ENCODE data around the gene P2RX1. TPM values are rescaled to one million over a fixed set of nuclear protein-coding genes. Genes with fewer than 3 reads are reported as not detected.

P2RX1 gene
- polyA plus RNA-seq: 1 to 10 TPM; 5.9 to 7.1 TPM

DNA sequence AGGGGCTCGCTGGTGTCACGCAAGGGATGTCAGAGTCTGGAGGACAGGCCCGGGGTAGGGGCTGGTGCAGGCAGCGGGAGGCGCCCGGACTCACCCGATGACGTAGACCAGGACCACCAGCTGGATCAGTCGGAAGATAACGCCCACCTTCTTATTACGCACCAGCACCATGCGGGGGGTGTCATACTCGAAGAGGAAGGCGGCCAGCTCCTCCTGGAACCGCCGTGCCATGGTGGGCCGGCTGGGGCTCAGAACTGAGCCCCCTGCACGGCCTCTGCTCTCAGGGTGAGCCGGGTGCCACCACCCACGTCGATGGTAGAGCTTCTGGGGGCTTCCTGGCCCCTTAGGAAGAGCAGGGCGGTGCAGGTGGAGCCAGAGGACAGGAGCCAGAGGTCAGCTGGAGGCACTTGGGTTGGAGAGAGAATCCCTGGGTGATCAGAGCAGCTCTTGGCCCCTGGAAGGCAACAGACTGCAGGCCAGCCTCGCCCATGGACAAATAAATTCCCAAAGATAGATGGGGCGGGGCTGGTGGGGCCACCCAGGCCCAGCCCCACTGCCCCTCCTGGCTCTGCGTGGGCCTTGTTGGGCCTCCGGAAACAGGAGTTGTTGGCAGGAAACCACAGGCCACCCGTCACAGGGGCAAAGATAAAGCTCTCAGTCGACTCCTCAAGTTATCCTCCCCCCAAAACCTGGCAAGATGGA, at the start of gene P2RX1:
Gene P2RX1 (minus strand): TSS at position 471 of the 702 bp plus-strand sequence. CDS start 240 bp downstream, at position 231.
- Histone ChIP-seq H3K36me3 (ENCODE audit: control insufficient read depth in 2 of 2, insufficient read depth in 2 of 2, low read length in 1 of 2) (no peaks in the 10 kb centered on the region), H3K27me3 (ENCODE audit: control insufficient read depth in 1 of 2, insufficient read depth in 2 of 2, low read length in 2 of 2) (no peaks in the 10 kb centered on the region), H3K4me3 (ENCODE audit: low read depth in 1 of 2, low read length in 2 of 2) (peak within 1 kb of the TSS in 1 of 2 donors; percentile 28), H3K27ac (ENCODE audit: low read depth in 2 of 2, low read length in 1 of 2) (peak within 1 kb of the TSS; percentile 46 to 72), H3K4me1 (ENCODE audit: control insufficient read depth in 2 of 2, insufficient read depth in 2 of 2, low read length in 1 of 2) (peaks cover 0 to 8% of the 10 kb centered on the region in 2 donors), H3K9me3 (ENCODE audit: control insufficient read depth in 2 of 2, insufficient read depth in 1 of 2, low read depth in 1 of 2, low read length in 1 of 2) (no peaks in the 10 kb centered on the region)
- WGBS, 2 donors: 72 to 74% methylated on average over 28 of the region's 28 CpGs

- H3K4me3 ChIP-seq (ENCODE audit: low read depth in 1 of 2, low read length in 2 of 2): peak overlapping the region; percentile 5 to 39
- peaks cover under 1 to 9% of the 10 kb centered on the region in 2 donors for H3K4me1 ChIP-seq (ENCODE audit: control insufficient read depth in 2 of 2, insufficient read depth in 2 of 2, low read length in 1 of 2)
- 19 to 20% methylated on average over 14 to 17 of the region's 17 CpGs for WGBS, 2 donors
Measured at GRCh38 chr17:3965118-3965800, 49.0 kb upstream of the P2RX1 start.

DNA sequence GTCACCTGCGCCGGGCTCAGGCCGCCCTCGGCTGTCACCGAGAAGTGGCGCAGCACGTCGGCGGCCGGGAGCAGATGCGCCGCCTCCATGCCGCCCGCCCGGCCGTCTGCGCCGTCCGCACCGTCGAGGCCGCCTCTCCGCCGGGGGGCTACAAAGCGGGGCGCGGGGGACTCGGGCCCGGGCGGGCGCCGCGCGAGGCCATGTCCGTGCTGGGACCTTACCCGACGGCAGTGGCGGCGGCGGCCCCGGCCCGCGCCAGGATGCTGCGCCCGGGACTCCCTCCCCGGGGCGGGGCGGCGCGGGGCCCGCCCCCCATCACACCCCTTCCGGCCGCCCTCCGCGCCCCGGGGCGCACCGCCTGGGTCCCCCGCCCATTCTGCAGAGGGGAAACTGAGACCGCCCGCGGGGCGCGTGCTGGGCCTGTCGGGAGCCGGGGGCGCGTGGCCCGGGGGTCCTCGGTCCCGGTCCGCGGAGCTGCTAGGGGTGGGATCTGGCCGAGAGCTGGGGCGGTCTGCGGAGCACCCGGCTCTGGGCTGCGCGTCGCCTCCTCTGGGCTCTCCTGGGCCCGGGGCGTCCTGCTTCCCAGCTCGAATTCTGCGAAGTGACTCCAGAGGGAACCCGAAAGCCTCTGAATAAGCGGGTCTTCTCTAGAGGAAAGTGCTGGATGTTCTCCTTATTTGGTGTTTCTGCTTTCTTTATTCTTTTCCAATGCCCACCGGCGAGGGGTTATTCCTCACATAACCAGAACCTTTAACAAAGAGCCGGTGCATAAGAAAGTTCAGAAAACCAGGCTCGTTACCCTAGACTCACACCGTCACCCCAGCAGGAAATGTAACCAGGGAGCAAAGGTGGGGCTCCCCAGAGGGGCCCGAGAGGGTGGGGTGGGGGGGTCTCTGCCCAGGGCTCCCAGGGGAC, 48.2 kb upstream of the P2RX1 start, which contains the start of gene ATP2A3:
Gene ATP2A3 (minus strand): TSS at position 235 of the 915 bp plus-strand sequence. CDS start 146 bp downstream, at position 89.
- Histone ChIP-seq H3K4me3 (ENCODE audit: low read depth in 1 of 2, low read length in 2 of 2) (peak within 1 kb of the TSS; percentile 39 to 56), H3K9me3 (ENCODE audit: control insufficient read depth in 2 of 2, insufficient read depth in 1 of 2, low read depth in 1 of 2, low read length in 1 of 2) (peaks cover 0 to 2% of the 10 kb centered on the region in 2 donors), H3K36me3 (ENCODE audit: control insufficient read depth in 2 of 2, insufficient read depth in 2 of 2, low read length in 1 of 2) (no peaks in the 10 kb centered on the region), H3K27ac (ENCODE audit: low read depth in 2 of 2, low read length in 1 of 2) (peak within 1 kb of the TSS; percentile 58 to 61), H3K27me3 (ENCODE audit: control insufficient read depth in 1 of 2, insufficient read depth in 2 of 2, low read length in 2 of 2) (no peaks in the 10 kb centered on the region), H3K4me1 (ENCODE audit: control insufficient read depth in 2 of 2, insufficient read depth in 2 of 2, low read length in 1 of 2) (peaks cover 9 to 10% of the 10 kb centered on the region in 2 donors)
- WGBS, 2 donors: 0 to 1% methylated on average over 45 to 92 of the region's 92 CpGs

More at GRCh38 chr17:3965118-3965800, 49.0 kb upstream of the P2RX1 start:
- no peaks in the 10 kb centered on the region for H3K36me3 ChIP-seq (ENCODE audit: control insufficient read depth in 2 of 2, insufficient read depth in 2 of 2, low read length in 1 of 2)
- no peaks in the 10 kb centered on the region for H3K27me3 ChIP-seq (ENCODE audit: control insufficient read depth in 1 of 2, insufficient read depth in 2 of 2, low read length in 2 of 2)
- peaks cover 0 to 2% of the 10 kb centered on the region in 2 donors for H3K9me3 ChIP-seq (ENCODE audit: control insufficient read depth in 2 of 2, insufficient read depth in 1 of 2, low read depth in 1 of 2, low read length in 1 of 2)
- H3K27ac ChIP-seq (ENCODE audit: low read depth in 2 of 2, low read length in 1 of 2): peak overlapping the region; percentile 58 to 61

GRCh38 chr17:3963237-3964201, 47.3 kb upstream of the P2RX1 start:
- Histone ChIP-seq H3K27ac (ENCODE audit: low read depth in 2 of 2, low read length in 1 of 2) (peak overlapping the region; percentile 15 to 37), H3K4me3 (ENCODE audit: low read depth in 1 of 2, low read length in 2 of 2) (peak overlapping the region; percentile 39 to 56), H3K9me3 (ENCODE audit: control insufficient read depth in 2 of 2, insufficient read depth in 1 of 2, low read depth in 1 of 2, low read length in 1 of 2) (peaks cover 0 to 2% of the 10 kb centered on the region in 2 donors), H3K27me3 (ENCODE audit: control insufficient read depth in 1 of 2, insufficient read depth in 2 of 2, low read length in 2 of 2) (no peaks in the 10 kb centered on the region), H3K36me3 (ENCODE audit: control insufficient read depth in 2 of 2, insufficient read depth in 2 of 2, low read length in 1 of 2) (no peaks in the 10 kb centered on the region), H3K4me1 (ENCODE audit: control insufficient read depth in 2 of 2, insufficient read depth in 2 of 2, low read length in 1 of 2) (peaks cover 11 to 14% of the 10 kb centered on the region in 2 donors)
- WGBS, 2 donors: 9 to 14% methylated on average over 32 to 64 of the region's 64 CpGs

- H3K9me3 ChIP-seq (ENCODE audit: control insufficient read depth in 2 of 2, insufficient read depth in 1 of 2, low read depth in 1 of 2, low read length in 1 of 2): peaks cover 0 to 2% of the 10 kb centered on the region in 2 donors
- peaks cover 11 to 14% of the 10 kb centered on the region in 2 donors for H3K4me1 ChIP-seq (ENCODE audit: control insufficient read depth in 2 of 2, insufficient read depth in 2 of 2, low read length in 1 of 2)
- no peaks in the 10 kb centered on the region for H3K36me3 ChIP-seq (ENCODE audit: control insufficient read depth in 2 of 2, insufficient read depth in 2 of 2, low read length in 1 of 2)
- H3K27ac ChIP-seq (ENCODE audit: low read depth in 2 of 2, low read length in 1 of 2): no peak overlapping the region
- H3K4me3 ChIP-seq (ENCODE audit: low read depth in 1 of 2, low read length in 2 of 2): peak overlapping the region; percentile 39 to 56
- no peaks in the 10 kb centered on the region for H3K27me3 ChIP-seq (ENCODE audit: control insufficient read depth in 1 of 2, insufficient read depth in 2 of 2, low read length in 2 of 2)
Measured at GRCh38 chr17:3962965-3963236, 46.6 kb upstream of the P2RX1 start.

DNA sequence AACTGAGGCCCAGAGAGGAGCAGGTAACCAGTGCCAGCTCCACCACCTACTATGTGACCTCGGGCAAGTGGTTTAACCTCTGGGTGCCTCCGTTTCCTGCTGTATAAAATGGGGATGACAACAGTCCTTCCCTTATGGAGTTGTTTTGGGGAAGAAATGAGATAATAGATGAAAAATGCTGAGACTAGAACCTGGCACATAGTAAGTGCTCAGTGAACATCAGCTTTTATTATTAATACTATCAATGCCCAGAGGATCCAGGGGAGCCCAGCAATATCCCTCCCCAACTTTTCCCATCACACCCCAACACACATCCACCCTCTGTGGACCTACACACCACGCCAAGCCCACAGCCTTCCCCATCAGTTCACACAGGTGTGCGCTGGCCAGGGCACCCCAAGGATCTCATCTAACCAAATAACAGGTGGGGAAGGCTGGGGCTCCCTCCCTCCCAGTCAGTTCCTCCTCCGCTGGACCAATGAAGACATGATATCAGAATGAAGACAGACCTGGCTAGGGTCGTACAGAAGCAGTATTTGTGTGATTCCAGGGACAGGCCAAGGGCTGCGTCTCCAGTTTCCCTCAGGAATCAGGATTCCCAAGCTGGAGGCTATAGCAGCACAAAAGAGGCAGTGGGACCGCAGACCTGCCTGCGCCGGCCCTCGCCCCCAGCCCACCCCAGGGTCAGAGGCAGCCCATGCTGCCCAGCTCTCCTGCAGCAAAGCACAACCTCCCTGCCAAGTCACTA, 46.1 kb upstream of the P2RX1 start:
- Histone ChIP-seq H3K9me3 (ENCODE audit: control insufficient read depth in 2 of 2, insufficient read depth in 1 of 2, low read depth in 1 of 2, low read length in 1 of 2) (peaks cover 0 to 2% of the 10 kb centered on the region in 2 donors), H3K36me3 (ENCODE audit: control insufficient read depth in 2 of 2, insufficient read depth in 2 of 2, low read length in 1 of 2) (no peaks in the 10 kb centered on the region), H3K4me3 (ENCODE audit: low read depth in 1 of 2, low read length in 2 of 2) (no peak overlapping the region), H3K27me3 (ENCODE audit: control insufficient read depth in 1 of 2, insufficient read depth in 2 of 2, low read length in 2 of 2) (no peaks in the 10 kb centered on the region), H3K4me1 (ENCODE audit: control insufficient read depth in 2 of 2, insufficient read depth in 2 of 2, low read length in 1 of 2) (peaks cover 11 to 14% of the 10 kb centered on the region in 2 donors), H3K27ac (ENCODE audit: low read depth in 2 of 2, low read length in 1 of 2) (no peak overlapping the region)
- 62 to 65% methylated on average over 11 of the region's 11 CpGs for WGBS, 2 donors

DNA sequence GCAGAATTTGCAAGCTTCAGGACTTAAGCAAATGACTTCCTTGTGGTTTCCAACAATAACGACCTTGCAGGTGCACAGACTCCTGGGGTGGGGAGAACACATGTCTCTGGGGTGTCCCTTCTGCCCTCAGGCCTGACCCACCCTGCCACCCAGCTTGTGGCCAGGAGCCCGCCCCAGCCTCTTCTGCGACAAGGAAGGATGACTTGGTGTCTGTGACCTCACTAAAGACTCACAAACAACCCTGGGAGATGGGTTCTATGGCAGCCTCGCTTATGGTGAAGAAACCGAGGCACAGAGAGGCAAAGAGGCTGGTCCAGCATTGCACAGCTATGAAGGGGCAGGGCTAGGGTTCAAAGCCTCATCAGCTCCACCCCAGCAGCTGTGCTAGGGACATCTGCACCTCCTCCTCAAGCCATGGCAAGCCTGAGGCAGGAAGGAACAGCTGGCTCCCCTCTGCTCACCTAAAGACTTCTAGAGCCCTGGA, 45.3 kb upstream of the P2RX1 start:
- H3K4me1 ChIP-seq (ENCODE audit: control insufficient read depth in 2 of 2, insufficient read depth in 2 of 2, low read length in 1 of 2): peaks cover 11 to 14% of the 10 kb centered on the region in 2 donors
- no peaks in the 10 kb centered on the region for H3K27me3 ChIP-seq (ENCODE audit: control insufficient read depth in 1 of 2, insufficient read depth in 2 of 2, low read length in 2 of 2)
- H3K4me3 ChIP-seq (ENCODE audit: low read depth in 1 of 2, low read length in 2 of 2): no peak overlapping the region
- no peaks in the 10 kb centered on the region for H3K36me3 ChIP-seq (ENCODE audit: control insufficient read depth in 2 of 2, insufficient read depth in 2 of 2, low read length in 1 of 2)
- no peaks in the 10 kb centered on the region for H3K9me3 ChIP-seq (ENCODE audit: control insufficient read depth in 2 of 2, insufficient read depth in 1 of 2, low read depth in 1 of 2, low read length in 1 of 2)
- WGBS, 2 donors: 52 to 66% methylated on average over 5 of the region's 5 CpGs
- H3K27ac ChIP-seq (ENCODE audit: low read depth in 2 of 2, low read length in 1 of 2): no peak overlapping the region

GRCh38 chr17:3960764-3961163, 44.5 kb upstream of the P2RX1 start:
- Histone ChIP-seq H3K36me3 (ENCODE audit: control insufficient read depth in 2 of 2, insufficient read depth in 2 of 2, low read length in 1 of 2) (no peaks in the 10 kb centered on the region), H3K4me1 (ENCODE audit: control insufficient read depth in 2 of 2, insufficient read depth in 2 of 2, low read length in 1 of 2) (peaks cover 11 to 14% of the 10 kb centered on the region in 2 donors), H3K27me3 (ENCODE audit: control insufficient read depth in 1 of 2, insufficient read depth in 2 of 2, low read length in 2 of 2) (no peaks in the 10 kb centered on the region), H3K9me3 (ENCODE audit: control insufficient read depth in 2 of 2, insufficient read depth in 1 of 2, low read depth in 1 of 2, low read length in 1 of 2) (no peaks in the 10 kb centered on the region), H3K4me3 (ENCODE audit: low read depth in 1 of 2, low read length in 2 of 2) (no peak overlapping the region), H3K27ac (ENCODE audit: low read depth in 2 of 2, low read length in 1 of 2) (peak overlapping the region in 1 of 2 donors; percentile 47)
- 61 to 74% methylated on average over 14 of the region's 14 CpGs for WGBS, 2 donors

Data from esophagus (tissue), 2 donors.